ENCODE measurements around the gene VPREB3.
"Not testable (repeated sequence)": the region's sequence is repeated elsewhere in the genome, so short reads cannot be mapped to it uniquely, and the experiment has no call there.

Gene VPREB3

DNA sequence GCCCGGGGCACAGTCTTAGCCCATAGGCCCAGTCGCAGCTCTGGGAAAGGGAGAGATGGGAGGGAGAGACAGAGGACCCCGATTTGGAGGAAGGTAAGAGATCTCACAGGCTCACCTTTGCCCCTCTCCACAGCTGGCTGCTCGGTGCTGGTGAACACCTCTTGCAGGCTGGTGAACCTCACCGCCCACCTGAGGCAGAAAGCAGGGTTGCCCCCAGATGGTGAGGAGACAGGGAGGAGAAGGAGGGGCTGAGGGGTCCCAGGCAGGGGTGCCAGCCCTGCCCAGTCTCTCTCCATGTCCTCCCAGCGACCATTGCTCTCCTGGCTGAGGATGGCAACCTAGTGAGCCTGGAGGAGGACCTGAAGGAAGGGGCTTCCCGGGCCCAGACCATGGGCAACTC lies 9.7 kb upstream of the VPREB3 start:
- DNase-seq = no peak

DNA sequence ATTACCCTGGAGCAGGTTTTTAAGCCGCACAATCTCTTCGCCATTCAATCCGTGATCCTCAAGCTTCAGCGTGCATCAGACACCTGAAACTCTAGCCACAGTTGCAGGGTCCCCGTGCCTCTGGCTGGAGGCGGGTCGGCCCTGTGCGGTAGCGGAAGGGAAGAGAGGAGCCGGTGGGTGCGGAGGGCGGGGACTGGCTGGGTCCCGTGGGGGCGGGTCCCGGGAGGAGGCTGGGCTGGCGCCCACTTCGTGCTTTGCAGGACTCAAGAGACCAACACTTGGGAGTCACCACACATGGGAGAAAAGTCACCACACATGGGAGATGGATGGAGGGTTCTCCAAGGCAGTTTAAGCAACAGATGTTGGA lies 9.3 kb upstream of the VPREB3 start:
- DNase-seq = peak; percentile 48

DNA sequence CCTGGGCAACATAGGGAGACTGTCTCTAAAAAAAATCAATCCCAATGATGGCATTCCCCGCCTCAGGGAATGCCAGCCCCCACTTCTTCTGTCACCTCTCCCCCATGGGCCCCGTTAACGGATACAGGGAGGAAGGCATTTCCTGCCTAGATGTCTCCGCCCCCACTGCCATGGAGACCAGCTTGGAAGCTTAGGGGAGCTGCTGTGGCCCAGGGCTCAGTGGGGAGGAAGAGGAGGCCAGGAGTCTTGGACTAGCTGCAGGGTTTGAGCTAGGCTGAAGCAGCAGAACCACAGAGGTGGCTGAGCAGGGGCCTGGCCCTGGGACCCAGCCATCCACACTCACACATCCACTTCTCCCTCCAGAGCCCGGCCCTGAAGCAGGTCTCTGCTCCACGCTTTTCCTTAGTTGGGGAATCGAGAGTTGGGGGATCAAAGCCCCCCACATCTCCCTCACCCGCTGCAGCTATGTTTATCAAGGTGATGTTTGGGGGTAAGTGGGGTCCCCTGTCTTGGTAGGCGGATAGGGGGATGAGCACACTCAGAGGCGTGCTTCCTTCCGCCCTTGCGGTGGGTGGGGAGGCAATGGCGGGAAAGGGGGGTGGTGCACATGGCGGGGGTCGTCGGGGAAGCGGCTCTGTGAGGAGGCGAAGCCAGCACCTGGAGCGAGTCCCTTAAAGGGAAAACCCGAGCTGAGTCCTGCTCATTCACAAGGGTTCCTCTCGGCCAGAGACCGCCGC lies 8.8 kb upstream of the VPREB3 start, which contains the start of gene C22orf15:
TSS of gene C22orf15 (plus strand) at position 149 of the 737 bp plus-strand sequence. CDS start at position 466, 317 bp downstream.
- no peak for DNase-seq

GRCh38 chr22:23760056-23760455 lies 5.8 kb upstream of the VPREB3 start:
- DNase-seq = no peak

DNA sequence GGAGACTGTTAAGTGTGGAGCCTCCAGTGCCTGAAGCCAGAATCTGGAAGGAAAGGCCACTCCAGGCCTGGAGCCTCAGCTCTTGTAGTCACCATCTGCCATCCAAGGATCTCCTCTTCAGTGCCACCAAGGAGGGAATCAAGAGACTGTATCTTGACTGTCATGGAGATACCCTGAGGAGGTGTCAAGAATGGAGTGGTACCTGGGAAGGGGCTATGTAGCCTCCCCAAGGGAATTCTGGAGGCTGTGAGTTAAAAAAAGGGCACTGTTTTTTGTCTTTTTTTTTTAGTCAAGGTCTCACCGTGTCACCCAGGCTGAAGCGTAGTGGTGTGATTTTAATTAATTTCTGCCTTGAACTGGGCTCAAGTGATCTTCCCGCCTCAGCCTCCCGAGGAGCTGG lies 5.3 kb upstream of the VPREB3 start:
- DNase-seq = no peak

GRCh38 chr22:23756891-23757290 lies 2.7 kb upstream of the VPREB3 start:
- no peak for DNase-seq

DNA sequence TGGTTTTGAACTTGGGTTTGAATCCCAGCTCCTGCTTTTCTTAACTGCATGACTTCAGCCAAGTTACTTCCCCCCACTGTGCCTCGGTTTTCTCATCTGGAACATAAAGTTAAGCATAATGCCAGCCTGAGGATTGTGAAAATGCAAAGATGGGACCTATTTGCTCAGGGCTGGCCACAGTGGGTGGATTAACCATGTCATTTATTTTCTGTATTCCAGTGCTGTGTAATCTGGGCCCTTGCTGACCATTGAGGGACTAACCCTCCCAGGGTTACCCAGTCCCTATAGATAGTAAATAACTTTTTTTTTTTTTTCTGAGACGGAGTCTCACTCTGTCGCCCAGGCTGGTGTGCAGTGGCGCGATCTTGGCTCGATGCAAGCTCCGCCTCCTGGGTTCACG lies 1.5 kb upstream of the VPREB3 start:
- DNase-seq = no peak

GRCh38 chr22:23754980-23755636 lies 883 bp upstream of the VPREB3 start:
- no peak for DNase-seq

GRCh38 chr22:23753385-23753784 lies 840 bp downstream of the VPREB3 start:
- DNase-seq = no peak

GRCh38 chr22:23752750-23753149 lies 1.5 kb downstream of the VPREB3 start:
- DNase-seq = no peak

GRCh38 chr22:23752090-23752691 lies 2.0 kb downstream of the VPREB3 start:
- DNase-seq = no peak

DNA sequence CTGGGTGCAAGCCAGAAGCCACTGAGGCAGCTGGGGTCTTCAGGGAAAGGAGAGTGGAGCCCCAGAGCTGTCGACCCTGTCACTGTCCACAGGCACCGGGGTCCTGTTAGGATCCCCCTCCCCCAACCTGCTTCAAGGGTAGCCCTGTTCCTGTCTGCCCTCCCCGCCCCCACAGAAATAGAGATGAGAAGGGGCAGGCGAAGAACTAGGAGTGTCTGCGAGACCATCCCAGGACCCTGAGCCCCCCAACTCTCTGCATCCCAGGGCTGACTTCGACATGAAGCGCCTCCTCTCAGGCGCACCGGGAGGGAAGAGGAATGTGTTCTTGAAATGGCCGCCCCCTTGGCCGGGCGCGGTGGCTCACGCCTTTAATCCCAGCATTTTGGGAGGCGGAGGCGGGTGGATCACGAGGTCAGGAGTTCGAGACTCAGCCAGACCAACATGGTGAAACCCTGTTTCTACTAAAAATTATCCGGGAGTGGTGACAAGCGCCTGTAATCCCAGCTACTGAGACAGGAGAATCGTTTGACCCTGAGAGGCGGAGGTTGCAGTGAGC lies 2.7 kb downstream of the VPREB3 start:
- no peak for DNase-seq

- peak; percentile 79 for DNase-seq
These were observed 3.3 kb downstream of the VPREB3 start, which contains the start of gene ZNF70 for GRCh38 chr22:23750714-23751440. ZNF70 (minus strand) TSS chr22:23751112; CDS start chr22:23745140, 5,972 bp downstream.

- no peak for DNase-seq
These were observed 3.9 kb downstream of the VPREB3 start for GRCh38 chr22:23750367-23750713.

- DNase-seq = no peak
These were observed 4.4 kb downstream of the VPREB3 start for GRCh38 chr22:23749841-23750301.

- no peak for DNase-seq
These were observed 8.4 kb downstream of the VPREB3 start for GRCh38 chr22:23745791-23746190.

GRCh38 chr22:23744485-23744884 lies 9.7 kb downstream of the VPREB3 start:
- no peak for DNase-seq

- DNase-seq = no peak
These were observed 10.2 kb downstream of the VPREB3 start for GRCh38 chr22:23744001-23744400.

DNA sequence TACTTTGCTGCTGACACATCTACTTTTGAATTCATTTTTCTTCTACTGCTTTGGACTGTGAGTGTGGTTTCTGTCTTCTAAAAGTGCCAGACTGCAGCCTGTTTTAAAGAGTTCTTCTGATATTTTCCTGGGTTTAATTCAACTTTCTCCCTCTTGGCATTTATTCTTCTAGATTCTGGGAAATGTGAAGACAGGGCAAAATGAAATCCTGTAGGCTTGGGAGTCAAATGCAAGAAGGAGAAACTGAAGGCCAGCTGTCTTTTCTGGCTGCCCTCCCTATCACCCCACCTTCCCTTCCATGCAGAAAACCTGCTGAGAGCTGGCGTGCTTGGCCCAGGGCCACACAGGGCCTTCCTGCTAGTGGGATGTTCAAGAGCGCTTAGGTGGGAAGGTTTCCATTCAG lies 10.9 kb downstream of the VPREB3 start:
- no peak for DNase-seq

DNA sequence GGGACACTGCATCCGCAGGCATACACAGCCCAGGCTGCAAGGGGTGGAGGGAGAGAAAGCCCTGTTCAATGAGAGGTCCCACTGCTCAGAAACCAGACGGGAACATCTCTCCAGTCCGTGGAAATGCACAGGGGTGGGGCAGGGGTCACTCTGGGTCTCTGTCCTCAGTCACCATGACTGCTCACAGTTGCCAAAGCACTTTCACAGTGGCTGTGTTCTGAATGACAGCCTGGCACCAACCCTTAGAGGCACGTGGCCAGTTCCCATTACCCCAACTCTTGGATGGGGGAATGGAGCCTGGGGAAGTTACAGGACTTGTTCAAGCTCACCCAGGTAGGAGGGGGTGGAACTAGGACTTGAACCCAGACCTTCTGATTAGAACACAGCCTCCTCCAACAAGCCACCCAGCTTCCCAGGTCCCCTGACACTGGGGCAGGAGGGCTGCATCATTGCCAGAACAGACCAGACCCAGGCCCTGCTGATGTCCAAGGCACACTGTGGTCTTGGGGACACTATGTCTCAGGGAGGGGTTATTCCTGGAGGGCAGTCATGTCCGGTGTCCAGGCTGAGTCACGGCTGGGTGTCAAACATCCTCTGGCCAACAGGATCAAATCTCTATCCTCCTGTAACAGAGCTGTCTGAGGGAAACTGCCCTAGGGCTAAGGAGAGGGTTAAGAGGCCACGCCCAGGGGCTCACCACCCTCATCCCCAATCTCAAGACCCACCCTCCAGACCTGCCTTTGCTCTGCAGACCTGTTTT lies 11.5 kb downstream of the VPREB3 start:
- DNase-seq = no peak

- DNase-seq = no peak
These were observed 16.5 kb downstream of the VPREB3 start for GRCh38 chr22:23737696-23738095.

- DNase-seq = not testable (repeated sequence)
These were observed 26.1 kb downstream of the VPREB3 start for GRCh38 chr22:23728108-23728507.
